Cardiac muscle cell (in vitro differentiated cells and primary cell): ENCODE measurements around the gene AJAP1. TPM values are rescaled to one million over a fixed set of nuclear protein-coding genes. Genes with fewer than 3 reads are reported as not detected.

Source experiments
- DNase-seq, 2 donors: peaks; one replicate each; pipeline versions ENCODE4 v3.0.0 to v3.0.0-alpha.2; 2010 to 2017; ENCODE audit warnings: low read depth in 1 of 2, low spot score in 1 of 2
- H3K27ac ChIP-seq: fragments of 200-600 bp; sonication (generic); 2 replicates; pipeline ENCODE4 v1.5.1; 2016
- H3K27me3 ChIP-seq: fragments of 200-600 bp; sonication (generic); 2 replicates; pipeline ENCODE4 v1.6.0; 2016; ENCODE audit warnings: control low read depth
- H3K36me3 ChIP-seq: fragments of 200-600 bp; sonication (generic); 2 replicates; pipeline ENCODE4 v1.5.1; 2016; ENCODE audit warnings: control low read depth
- H3K4me1 ChIP-seq: fragments of 200-600 bp; sonication (generic); 2 replicates; pipeline ENCODE4 v1.8.1; 2017; ENCODE audit warnings: low read depth, mild to moderate bottlenecking, mixed run types
- H3K4me3 ChIP-seq: fragments of 200-600 bp; sonication (generic); 2 replicates; pipeline ENCODE4 v1.5.1; 2016; ENCODE audit warnings: mild to moderate bottlenecking
- H3K9me3 ChIP-seq: fragments of 200-600 bp; sonication (generic); 2 replicates; pipeline ENCODE4 v1.5.1; 2017; ENCODE audit warnings: low read depth, mild to moderate bottlenecking, control low read depth
- CTCF ChIP-seq: IDR thresholded peaks from 2 replicates; pipeline ENCODE4 v1.5.1; 2012; ENCODE audit warnings: low read depth, mild to moderate bottlenecking, low read length
- polyA plus RNA-seq: library from polyadenylated mRNA; unstranded; fragments of >200 nt; fragmentation: Nextera tagmentation; extraction: Ambion mirVana; gene quantifications from 2 replicates; pipeline ENCODE4 v1.2.1, GENCODE V29; 2016
- total RNA-seq: library from RNA; depleted of rRNA; stranded (reverse); fragments of >200 nt; gene quantifications from 2 replicates; pipeline ENCODE4 v1.2.3, GENCODE V29; 2016

The AJAP1 gene
- total and polyA plus RNA-seq, 2 experiments from 2014 or later, result not detected

- no peak overlapping the region for H3K27ac ChIP-seq
- H3K36me3 ChIP-seq, result no peaks in the 10 kb centered on the region
- no peak overlapping the region for H3K4me3 ChIP-seq
- no peak for DNase-seq
- no peaks in the 10 kb centered on the region for H3K9me3 ChIP-seq
- H3K4me1 ChIP-seq, result no peaks in the 10 kb centered on the region
- TF ChIP-seq CTCF, result no peak
- no peaks in the 10 kb centered on the region for H3K27me3 ChIP-seq
Measured at GRCh38 chr1:4724001-4724400, 69.6 kb downstream of the AJAP1 start.

- no peak for TF ChIP-seq CTCF
- no peak overlapping the region for H3K27ac ChIP-seq
- no peak overlapping the region for H3K4me3 ChIP-seq
- no peaks in the 10 kb centered on the region for H3K27me3 ChIP-seq
- no peak for DNase-seq
- H3K4me1 ChIP-seq, result no peaks in the 10 kb centered on the region
- no peaks in the 10 kb centered on the region for H3K36me3 ChIP-seq
- no peaks in the 10 kb centered on the region for H3K9me3 ChIP-seq
Measured at GRCh38 chr1:4724695-4725250, 70.4 kb downstream of the AJAP1 start.

- Histone ChIP-seq H3K4me3 (no peak overlapping the region), H3K27ac (no peak overlapping the region), H3K4me1 (no peaks in the 10 kb centered on the region), H3K9me3 (no peaks in the 10 kb centered on the region), H3K36me3 (no peaks in the 10 kb centered on the region), H3K27me3 (no peaks in the 10 kb centered on the region)
- TF ChIP-seq CTCF, result no peak
- no peak for DNase-seq
Measured at GRCh38 chr1:4725416-4725815, 71.0 kb downstream of the AJAP1 start.

GRCh38 chr1:4726620-4727341 lies 72.4 kb downstream of the AJAP1 start:
- Histone ChIP-seq H3K4me3 (no peak overlapping the region), H3K27ac (no peak overlapping the region), H3K4me1 (no peaks in the 10 kb centered on the region), H3K9me3 (no peaks in the 10 kb centered on the region), H3K36me3 (no peaks in the 10 kb centered on the region), H3K27me3 (no peaks in the 10 kb centered on the region)
- DNase-seq, result peak in 1 of 2 donors; percentile 13
- TF ChIP-seq CTCF, result no peak

- no peak for TF ChIP-seq CTCF
- Histone ChIP-seq H3K36me3 (no peaks in the 10 kb centered on the region), H3K27me3 (no peaks in the 10 kb centered on the region), H3K9me3 (no peaks in the 10 kb centered on the region), H3K27ac (no peak overlapping the region), H3K4me3 (no peak overlapping the region), H3K4me1 (no peaks in the 10 kb centered on the region)
- DNase-seq, result no peak
Measured at GRCh38 chr1:4728319-4729089, 74.1 kb downstream of the AJAP1 start.
